K562 (cell line): ENCODE results near the gene OTUD5.

ENCODE experiments used
- ELF4 ChIP-seq: fragments of 450-650 bp; formaldehyde crosslinking; IDR thresholded peaks from 2 replicates; pipeline ENCODE4 v1.4.0; 2022; ENCODE audit warnings: missing genetic modification characterization
- FOXJ3 ChIP-seq: sonication (generic); formaldehyde crosslinking; IDR thresholded peaks from 2 replicates; pipeline ENCODE4 v1.4.0; 2020; ENCODE audit warnings: mild to moderate bottlenecking, missing genetic modification reagents
- GABPB1 ChIP-seq: sonication (generic); formaldehyde crosslinking; IDR thresholded peaks from 2 replicates; pipeline ENCODE4 v1.8.0; 2022; ENCODE audit warnings: mild to moderate bottlenecking, missing genetic modification reagents
- HCFC1 ChIP-seq: IDR thresholded peaks from 2 replicates; pipeline ENCODE4 v1.6.1; 2012; ENCODE audit warnings: low read depth, low read length, improper control_type of control experiment
- HDGF ChIP-seq: fragments of 450-650 bp; IDR thresholded peaks from 2 replicates; pipeline ENCODE4 v1.6.1; 2016
- HMG20A ChIP-seq: fragments of 450-650 bp; formaldehyde crosslinking; conservative IDR thresholded peaks from 2 replicates; pipeline ENCODE4 v1.4.0; 2020; ENCODE audit warnings: mild to moderate bottlenecking, mixed read lengths
- HOXB6 ChIP-seq: fragments of 250-450 bp; sonication (Bioruptor Pico); IDR thresholded peaks from 2 replicates; pipeline ENCODE4 v1.5.1; 2022; ENCODE audit warnings: mild to moderate bottlenecking, borderline replicate concordance
- POLR2A ChIP-seq: fragments of 450-650 bp; conservative IDR thresholded peaks from 2 replicates; pipeline ENCODE4 v1.6.1; 2016
- RBM22 ChIP-seq: fragments of 200-400 bp; formaldehyde crosslinking; IDR thresholded peaks from 2 replicates; pipeline ENCODE4 v1.6.1; 2018; ENCODE audit warnings: low read length, low read depth; ENCODE audit not compliant: poor library complexity, severe bottlenecking
- RREB1 ChIP-seq: fragments of 250-450 bp; sonication (Bioruptor Pico); IDR thresholded peaks from 2 replicates; pipeline ENCODE4 v1.4.0; 2020
- TF ChIP-seq, protein P1 (sequence below): sonication (generic); formaldehyde crosslinking; IDR thresholded peaks from 2 replicates; pipeline ENCODE4 v1.8.0; 2022; ENCODE audit warnings: mild to moderate bottlenecking, low read depth, missing genetic modification reagents
- TF ChIP-seq, protein P2 (sequence below): fragments of 250-450 bp; sonication (Bioruptor Pico); IDR thresholded peaks from 2 replicates; pipeline ENCODE4 v1.8.0; 2022; ENCODE audit warnings: moderate library complexity, mild to moderate bottlenecking, inconsistent platforms
- TF ChIP-seq, protein P3 (sequence below), 3 experiments: IDR thresholded peaks in 2 of 3; conservative IDR thresholded peaks in 1 of 3; 2 replicates each; pipeline ENCODE4 v1.5.1; 2011 to 2012; ENCODE audit warnings: low read length in 3 of 3, mild to moderate bottlenecking in 3 of 3, control low read depth in 2 of 3, improper control_type of control experiment in 1 of 3, inconsistent platforms in 1 of 3, low read depth in 1 of 3, mixed read lengths in 1 of 3, moderate library complexity in 1 of 3; ENCODE audit not compliant: insufficient read depth in 2 of 3

DNA sequence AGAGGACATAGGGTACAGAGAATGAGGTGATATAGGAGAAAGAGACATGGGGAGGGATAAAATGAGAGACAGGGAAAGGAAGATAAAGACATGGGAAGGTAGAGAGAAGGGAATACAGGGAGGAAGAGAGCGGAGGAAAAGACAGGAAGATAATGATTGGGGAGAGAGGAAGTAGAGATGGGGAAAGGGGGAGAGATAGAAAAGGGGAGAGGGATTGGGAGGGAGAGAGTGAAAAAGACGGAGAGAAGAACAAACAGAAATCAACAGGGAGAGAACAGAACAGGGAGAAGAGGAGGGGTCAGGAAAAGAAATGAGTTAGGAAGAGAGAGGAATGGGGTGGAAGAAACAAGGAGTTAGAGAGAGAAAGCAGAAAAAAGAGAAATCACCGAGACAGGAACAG lies 40.0 kb upstream of the OTUD5 start:
- TF ChIP-seq, protein P1, sequence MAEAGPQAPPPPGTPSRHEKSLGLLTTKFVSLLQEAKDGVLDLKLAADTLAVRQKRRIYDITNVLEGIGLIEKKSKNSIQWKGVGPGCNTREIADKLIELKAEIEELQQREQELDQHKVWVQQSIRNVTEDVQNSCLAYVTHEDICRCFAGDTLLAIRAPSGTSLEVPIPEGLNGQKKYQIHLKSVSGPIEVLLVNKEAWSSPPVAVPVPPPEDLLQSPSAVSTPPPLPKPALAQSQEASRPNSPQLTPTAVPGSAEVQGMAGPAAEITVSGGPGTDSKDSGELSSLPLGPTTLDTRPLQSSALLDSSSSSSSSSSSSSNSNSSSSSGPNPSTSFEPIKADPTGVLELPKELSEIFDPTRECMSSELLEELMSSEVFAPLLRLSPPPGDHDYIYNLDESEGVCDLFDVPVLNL (CRISPR knock-in tag): no peak
- TF ChIP-seq, protein P2, sequence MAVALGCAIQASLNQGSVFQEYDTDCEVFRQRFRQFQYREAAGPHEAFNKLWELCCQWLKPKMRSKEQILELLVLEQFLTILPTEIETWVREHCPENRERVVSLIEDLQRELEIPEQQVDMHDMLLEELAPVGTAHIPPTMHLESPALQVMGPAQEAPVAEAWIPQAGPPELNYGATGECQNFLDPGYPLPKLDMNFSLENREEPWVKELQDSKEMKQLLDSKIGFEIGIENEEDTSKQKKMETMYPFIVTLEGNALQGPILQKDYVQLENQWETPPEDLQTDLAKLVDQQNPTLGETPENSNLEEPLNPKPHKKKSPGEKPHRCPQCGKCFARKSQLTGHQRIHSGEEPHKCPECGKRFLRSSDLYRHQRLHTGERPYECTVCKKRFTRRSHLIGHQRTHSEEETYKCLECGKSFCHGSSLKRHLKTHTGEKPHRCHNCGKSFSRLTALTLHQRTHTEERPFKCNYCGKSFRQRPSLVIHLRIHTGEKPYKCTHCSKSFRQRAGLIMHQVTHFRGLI: no peak
- TF ChIP-seq, protein P3, sequence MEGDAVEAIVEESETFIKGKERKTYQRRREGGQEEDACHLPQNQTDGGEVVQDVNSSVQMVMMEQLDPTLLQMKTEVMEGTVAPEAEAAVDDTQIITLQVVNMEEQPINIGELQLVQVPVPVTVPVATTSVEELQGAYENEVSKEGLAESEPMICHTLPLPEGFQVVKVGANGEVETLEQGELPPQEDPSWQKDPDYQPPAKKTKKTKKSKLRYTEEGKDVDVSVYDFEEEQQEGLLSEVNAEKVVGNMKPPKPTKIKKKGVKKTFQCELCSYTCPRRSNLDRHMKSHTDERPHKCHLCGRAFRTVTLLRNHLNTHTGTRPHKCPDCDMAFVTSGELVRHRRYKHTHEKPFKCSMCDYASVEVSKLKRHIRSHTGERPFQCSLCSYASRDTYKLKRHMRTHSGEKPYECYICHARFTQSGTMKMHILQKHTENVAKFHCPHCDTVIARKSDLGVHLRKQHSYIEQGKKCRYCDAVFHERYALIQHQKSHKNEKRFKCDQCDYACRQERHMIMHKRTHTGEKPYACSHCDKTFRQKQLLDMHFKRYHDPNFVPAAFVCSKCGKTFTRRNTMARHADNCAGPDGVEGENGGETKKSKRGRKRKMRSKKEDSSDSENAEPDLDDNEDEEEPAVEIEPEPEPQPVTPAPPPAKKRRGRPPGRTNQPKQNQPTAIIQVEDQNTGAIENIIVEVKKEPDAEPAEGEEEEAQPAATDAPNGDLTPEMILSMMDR (IDR thresholded peaks at IDR 0.05 in 2 of 3, conservative IDR thresholded peaks at IDR 0.05 in 1 of 3; ENCODE audit: insufficient read depth in 2 of 3, low read depth in 1 of 3, low read length in 3 of 3): no peak
- TF ChIP-seq HOXB6 (CRISPR knock-in tag) (no peak), ELF4 (CRISPR knock-in tag) (no peak), HDGF (no peak), RREB1 (CRISPR knock-in tag) (no peak), FOXJ3 (CRISPR knock-in tag) (no peak), RBM22 (no peak), HCFC1 (no peak), HMG20A (CRISPR knock-in tag) (no peak), POLR2A (no peak), GABPB1 (CRISPR knock-in tag) (no peak)
